Measurements from ENCODE around the gene GPR42.
"Not testable (repeated sequence)": the region's sequence is repeated elsewhere in the genome, so short reads cannot be mapped to it uniquely, and the experiment has no call there.

GPR42 gene

GRCh38 chr19:35347171-35347929 lies 23.5 kb upstream of the GPR42 start, which contains the start of gene FFAR1:
Gene FFAR1 (plus strand): TSS chr19:35347902. CDS start chr19:35351552, 3,650 bp downstream.
- DNase-seq (ENCODE audit: low read depth in 3 of 3) = no peak

- DNase-seq (ENCODE audit: low read depth in 3 of 3) = no peak
These were observed 23.0 kb upstream of the GPR42 start for GRCh38 chr19:35347930-35348298.

- DNase-seq (ENCODE audit: low read depth in 3 of 3) = no peak
These were observed 21.8 kb upstream of the GPR42 start for GRCh38 chr19:35348911-35349611.

- DNase-seq (ENCODE audit: low read depth in 3 of 3) = no peak
These were observed 21.0 kb upstream of the GPR42 start for GRCh38 chr19:35349614-35350521.

GRCh38 chr19:35350591-35350990 lies 20.3 kb upstream of the GPR42 start:
- no peak for DNase-seq (ENCODE audit: low read depth in 3 of 3)

GRCh38 chr19:35351411-35352176 lies 19.3 kb upstream of the GPR42 start:
- DNase-seq (ENCODE audit: low read depth in 3 of 3) = no peak

- no peak for DNase-seq (ENCODE audit: low read depth in 3 of 3)
These were observed 18.8 kb upstream of the GPR42 start for GRCh38 chr19:35352177-35352447.

GRCh38 chr19:35352448-35353304 lies 18.2 kb upstream of the GPR42 start:
- peak in 2 of 3 experiments; percentile 42 to 56 for DNase-seq (ENCODE audit: low read depth in 3 of 3)

- no peak for DNase-seq (ENCODE audit: low read depth in 3 of 3)
These were observed 17.2 kb upstream of the GPR42 start for GRCh38 chr19:35353635-35354034.

GRCh38 chr19:35354898-35355297 lies 16.0 kb upstream of the GPR42 start:
- no peak for DNase-seq (ENCODE audit: low read depth in 3 of 3)

- no peak for DNase-seq (ENCODE audit: low read depth in 3 of 3)
These were observed 14.9 kb upstream of the GPR42 start for GRCh38 chr19:35355791-35356460.

GRCh38 chr19:35357867-35358573 lies 12.8 kb upstream of the GPR42 start, which contains the start of gene FFAR3:
Gene FFAR3 (plus strand): TSS chr19:35358460. CDS start chr19:35358891, 431 bp downstream.
- DNase-seq (ENCODE audit: low read depth in 3 of 3) = no peak

- not testable (repeated sequence) for DNase-seq (ENCODE audit: low read depth in 3 of 3)
These were observed 12.0 kb upstream of the GPR42 start for GRCh38 chr19:35358834-35359233.

GRCh38 chr19:35359395-35359794 lies 11.5 kb upstream of the GPR42 start:
- not testable (repeated sequence) for DNase-seq (ENCODE audit: low read depth in 3 of 3)

GRCh38 chr19:35360081-35360480 lies 10.8 kb upstream of the GPR42 start:
- not testable (repeated sequence) for DNase-seq (ENCODE audit: low read depth in 3 of 3)

- DNase-seq (ENCODE audit: low read depth in 3 of 3) = no peak
These were observed 9.9 kb upstream of the GPR42 start for GRCh38 chr19:35360880-35361420.

- no peak for DNase-seq (ENCODE audit: low read depth in 3 of 3)
These were observed 8.4 kb upstream of the GPR42 start for GRCh38 chr19:35362261-35363000.

GRCh38 chr19:35363001-35363590 lies 7.8 kb upstream of the GPR42 start:
- no peak for DNase-seq (ENCODE audit: low read depth in 3 of 3)
